Fibroblast of lung (primary cell): Measurements from ENCODE around the gene DEFB124. TPM values are rescaled to one million over a fixed set of nuclear protein-coding genes. Genes with fewer than 3 reads are reported as not detected.

Experiments used
- DNase-seq, 2 donors: peaks; one replicate each; pipeline versions ENCODE4 v3.0.0 to v3.0.0-alpha.2; 2010; ENCODE audit warnings: low read depth in 2 of 2
- H2AFZ ChIP-seq: 2 replicates; pipeline ENCODE4 v1.5.1; 2012; ENCODE audit warnings: low read length, control low read depth, inconsistent platforms
- H3K27ac ChIP-seq: 2 replicates; pipeline ENCODE4 v1.5.1; 2011; ENCODE audit warnings: low read length, control low read depth; ENCODE audit not compliant: insufficient read depth
- H3K27me3 ChIP-seq: 2 replicates; pipeline ENCODE4 v1.5.1; 2011; ENCODE audit warnings: mild to moderate bottlenecking, low read length; ENCODE audit not compliant: control insufficient read depth, insufficient read depth
- H3K36me3 ChIP-seq: 2 replicates; pipeline ENCODE4 v1.5.1; 2011; ENCODE audit warnings: low read length; ENCODE audit not compliant: control insufficient read depth, insufficient read depth
- H3K4me1 ChIP-seq: 2 replicates; pipeline ENCODE4 v1.5.1; 2011; ENCODE audit warnings: low read length; ENCODE audit not compliant: control insufficient read depth, insufficient read depth; ENCODE audit errors: extremely low read depth
- H3K4me2 ChIP-seq: 2 replicates; pipeline ENCODE4 v1.5.1; 2011; ENCODE audit warnings: low read length, control low read depth; ENCODE audit not compliant: insufficient read depth; ENCODE audit errors: extremely low read depth
- H3K4me3 ChIP-seq, 4 experiments: fragments of 200-600 bp in 1 of 4; sonication (generic) in 1 of 4; replicated peaks in 1 of 4; 2 replicates each; pipeline ENCODE4 v1.5.1; 2011 to 2016; ENCODE audit warnings: low read length in 4 of 4, low read depth in 3 of 4, mild to moderate bottlenecking in 3 of 4, control low read depth in 2 of 4, inconsistent platforms in 1 of 4, mixed read lengths in 1 of 4; ENCODE audit not compliant: insufficient read depth in 1 of 4; ENCODE audit errors: control extremely low read depth in 1 of 4
- H3K79me2 ChIP-seq: 2 replicates; pipeline ENCODE4 v1.5.1; 2012; ENCODE audit warnings: mild to moderate bottlenecking, low read length, inconsistent platforms; ENCODE audit not compliant: control insufficient read depth, insufficient read depth
- H3K9ac ChIP-seq: 2 replicates; pipeline ENCODE4 v1.5.1; 2011; ENCODE audit warnings: mild to moderate bottlenecking, low read length, control low read depth; ENCODE audit not compliant: insufficient read depth
- H3K9me3 ChIP-seq: 2 replicates; pipeline ENCODE4 v1.5.1; 2012; ENCODE audit warnings: low read depth, low read length; ENCODE audit not compliant: control insufficient read depth, insufficient read depth
- H4K20me1 ChIP-seq: 2 replicates; pipeline ENCODE4 v1.5.1; 2011; ENCODE audit warnings: low read length; ENCODE audit not compliant: control insufficient read depth, insufficient read depth; ENCODE audit errors: extremely low read depth
- CTCF ChIP-seq, 2 donors: IDR thresholded peaks in 1 of 2; conservative IDR thresholded peaks in 1 of 2; 1 replicate in 1 of 2; 2 replicates in 1 of 2; pipeline ENCODE4 v1.5.1; 2011 to 2012; ENCODE audit warnings: low read length in 2 of 2, control low read depth in 1 of 2, inconsistent platforms in 1 of 2, low read depth in 1 of 2, mild to moderate bottlenecking in 1 of 2
- EZH2 ChIP-seq: IDR thresholded peaks from 2 replicates; pipeline ENCODE4 v1.5.1; 2012; ENCODE audit warnings: low read length, control low read depth, mild to moderate bottlenecking; ENCODE audit errors: missing control alignments
- polyA plus RNA-seq, 2 donors: library from polyadenylated mRNA; depleted of rRNA in 1 of 2; stranded (reverse) in 1 of 2; unstranded in 1 of 2; fragments of >200 nt; gene quantifications; 2 replicates each; pipeline ENCODE4 v1.2.1, GENCODE V29; 2011 to 2012; ENCODE audit warnings: missing spikeins in 1 of 2
- total RNA-seq: library from RNA; depleted of rRNA; stranded (reverse); fragments of >200 nt; gene quantifications from 2 replicates; pipeline ENCODE4 v1.2.1, GENCODE V29; 2014

DEFB124 gene
- total and polyA plus RNA-seq, 2 donors (not counting 1 experiment from before 2014, with no cell fraction given): not detected

- Histone ChIP-seq H3K36me3 (no peaks in the 10 kb centered on the region), H4K20me1 (no peaks in the 10 kb centered on the region), H3K9ac (no peak overlapping the region), H3K4me3 (no peak overlapping the region), H3K9me3 (no peaks in the 10 kb centered on the region), H3K79me2 (no peaks in the 10 kb centered on the region), H3K4me1 (no peaks in the 10 kb centered on the region), H3K4me2 (no peak overlapping the region), H3K27me3 (peaks cover 22% of the 10 kb centered on the region), H3K27ac (no peak overlapping the region), H2AFZ (no peak overlapping the region)
- no peak for TF ChIP-seq EZH2
- no peak for DNase-seq
Observed at GRCh38 chr20:31476643-31477215, 1.8 kb upstream of the DEFB124 start.

- Histone ChIP-seq H3K4me3 (no peak overlapping the region), H3K27me3 (peaks cover 22% of the 10 kb centered on the region), H4K20me1 (no peaks in the 10 kb centered on the region), H3K9me3 (no peaks in the 10 kb centered on the region), H3K9ac (no peak overlapping the region), H3K79me2 (no peaks in the 10 kb centered on the region), H3K4me1 (no peaks in the 10 kb centered on the region), H3K36me3 (no peaks in the 10 kb centered on the region), H2AFZ (no peak overlapping the region), H3K4me2 (no peak overlapping the region), H3K27ac (no peak overlapping the region)
- TF ChIP-seq EZH2: no peak
- no peak for TF ChIP-seq CTCF (conservative IDR thresholded peaks at IDR 0.05 in 1 of 2, IDR thresholded peaks at IDR 0.05 in 1 of 2; ENCODE audit: low read depth in 1 of 2, low read length in 2 of 2)
- DNase-seq: no peak
Observed at GRCh38 chr20:31476294-31476585, 1.3 kb upstream of the DEFB124 start.

- no peak overlapping the region for H3K27ac ChIP-seq
- H3K4me2 ChIP-seq: no peak overlapping the region
- TF ChIP-seq CTCF (conservative IDR thresholded peaks at IDR 0.05 in 1 of 2, IDR thresholded peaks at IDR 0.05 in 1 of 2; ENCODE audit: low read depth in 1 of 2, low read length in 2 of 2) (no peak), EZH2 (peak; percentile 63)
- H2AFZ ChIP-seq: no peak overlapping the region
- H3K9ac ChIP-seq: no peak overlapping the region
- H4K20me1 ChIP-seq: no peaks in the 10 kb centered on the region
- no peaks in the 10 kb centered on the region for H3K9me3 ChIP-seq
- no peaks in the 10 kb centered on the region for H3K4me1 ChIP-seq
- no peaks in the 10 kb centered on the region for H3K36me3 ChIP-seq
- H3K4me3 ChIP-seq: peak overlapping the region in 1 of 4 experiments; percentile 28
- H3K79me2 ChIP-seq: no peaks in the 10 kb centered on the region
- DNase-seq: no peak
- H3K27me3 ChIP-seq: peaks cover 22% of the 10 kb centered on the region
Observed at GRCh38 chr20:31475472-31476293, 756 bp upstream of the DEFB124 start.
